ENCODE data around the gene NOS1AP. TPM values are rescaled to one million over a fixed set of nuclear protein-coding genes. Genes with fewer than 3 reads are reported as not detected.

The NOS1AP gene
- total RNA-seq, 1 donor from 2014 or later = not detected

DNA sequence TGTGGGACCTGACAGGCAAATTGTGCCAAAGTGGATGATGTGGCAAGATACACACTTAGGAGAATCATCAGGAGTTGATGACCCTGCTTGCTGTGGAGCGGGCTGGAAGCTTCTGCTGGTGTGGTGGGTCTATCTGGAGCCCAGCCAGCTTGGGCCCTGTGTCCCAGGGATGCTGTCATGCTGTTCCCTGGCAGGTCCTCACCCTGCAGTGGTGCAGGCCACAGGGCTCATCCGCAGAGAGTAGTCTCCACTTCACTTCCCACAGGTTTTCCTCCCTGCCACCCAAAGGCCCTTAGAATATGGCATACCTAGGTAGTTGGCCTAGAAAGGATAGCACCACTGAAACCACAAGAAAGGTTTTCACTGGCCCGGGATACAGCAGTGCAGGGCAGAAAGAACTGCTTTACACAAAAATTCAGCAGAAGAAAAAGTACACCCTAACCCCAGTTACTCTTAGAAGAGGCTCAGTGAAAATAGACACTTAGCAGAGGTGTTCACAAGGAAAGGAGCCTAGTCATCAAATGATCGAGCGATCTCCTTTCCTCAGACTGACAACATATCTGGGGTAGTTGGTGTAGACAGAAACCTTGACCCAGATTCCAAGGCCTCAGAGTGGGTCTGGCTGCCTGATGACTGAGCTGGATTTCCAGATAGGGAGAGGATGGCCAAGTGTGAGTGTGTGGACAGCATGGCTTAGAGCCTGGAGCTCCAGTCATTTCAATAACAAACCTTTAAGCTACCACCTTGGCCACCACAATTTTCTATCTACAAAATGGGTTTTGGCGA is 310.8 kb downstream of the NOS1AP start:
- intact Hi-C loops (cut with micrococcal nuclease) = no loop called here

DNA sequence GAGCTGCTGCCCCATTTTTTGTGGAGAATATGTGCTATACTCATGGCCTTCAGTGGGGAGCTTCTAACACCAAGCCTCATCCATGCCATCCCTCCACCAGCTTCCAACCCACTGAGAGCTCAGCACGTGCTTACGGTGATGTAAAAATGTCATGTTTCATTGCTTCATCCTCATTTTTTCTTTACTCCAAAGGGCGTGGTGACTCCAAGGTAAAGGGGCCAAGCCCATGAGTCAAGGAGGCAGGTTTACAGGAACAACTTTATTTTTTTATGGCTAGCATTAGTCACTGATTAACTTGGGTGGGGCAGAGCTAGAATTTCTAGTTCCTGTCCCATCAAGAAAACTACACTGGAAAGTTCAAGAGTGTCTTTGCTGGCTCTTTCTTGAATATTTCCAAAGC is 311.9 kb downstream of the NOS1AP start, which contains the start of gene C1orf226:
Gene C1orf226 (plus strand): TSS at position 346 of the 400 bp plus-strand sequence. CDS start 174 bp downstream, outside the sequence.
- intact Hi-C loops (cut with micrococcal nuclease) = no loop called here

DNA sequence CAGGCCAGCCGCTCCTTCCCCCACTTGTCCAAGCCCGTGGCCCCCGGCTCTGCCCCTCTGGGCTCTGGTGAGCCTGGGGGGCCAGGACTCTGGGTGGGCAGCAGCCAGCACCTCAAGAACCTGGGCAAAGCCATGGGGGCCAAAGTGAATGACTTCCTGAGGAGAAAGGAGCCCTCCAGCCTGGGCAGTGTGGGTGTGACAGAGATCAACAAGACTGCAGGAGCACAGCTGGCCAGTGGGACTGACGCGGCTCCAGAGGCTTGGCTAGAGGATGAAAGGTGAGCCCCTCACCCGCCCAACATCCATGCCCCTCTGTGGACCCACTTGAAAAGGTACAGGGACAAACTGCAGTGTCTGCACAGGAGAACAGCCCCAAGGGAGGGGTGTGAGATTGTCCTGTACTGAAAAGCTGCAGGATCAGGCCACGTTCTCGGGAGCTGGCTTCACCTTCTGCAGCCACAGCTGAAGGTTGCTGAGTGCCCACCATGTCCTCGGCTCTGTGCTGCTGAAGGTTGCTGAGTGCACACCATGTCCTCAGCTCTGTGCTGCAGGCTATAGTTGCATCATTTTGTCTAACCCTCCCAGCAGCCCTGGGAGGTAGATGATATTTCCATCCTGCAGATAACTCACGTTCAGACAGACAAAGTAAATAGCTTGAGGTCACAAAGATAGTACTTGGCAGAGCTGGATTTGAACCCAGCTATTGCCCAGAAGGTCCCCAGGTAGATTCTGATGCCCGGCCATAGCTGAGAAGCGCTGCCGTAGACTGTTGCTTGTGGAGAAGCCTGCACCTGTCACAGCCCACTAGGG is 312.7 kb downstream of the NOS1AP start:
- intact Hi-C loops (cut with micrococcal nuclease) = no loop called here

DNA sequence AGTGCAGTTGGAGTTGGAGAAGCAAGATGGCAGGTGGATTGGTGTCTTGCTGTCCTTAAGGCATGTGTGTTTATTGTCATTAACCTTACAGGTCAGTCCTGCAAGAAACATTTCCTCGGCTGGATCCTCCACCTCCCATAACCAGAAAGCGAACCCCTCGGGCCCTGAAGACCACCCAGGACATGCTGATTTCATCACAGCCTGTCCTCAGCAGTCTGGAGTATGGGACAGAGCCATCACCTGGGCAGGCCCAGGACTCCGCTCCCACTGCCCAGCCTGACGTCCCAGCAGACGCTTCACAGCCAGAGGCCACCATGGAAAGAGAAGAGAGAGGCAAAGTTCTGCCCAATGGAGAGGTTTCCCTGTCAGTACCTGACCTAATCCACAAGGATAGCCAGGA is 313.6 kb downstream of the NOS1AP start:
- intact Hi-C loops (cut with micrococcal nuclease) = no loop called here

DNA sequence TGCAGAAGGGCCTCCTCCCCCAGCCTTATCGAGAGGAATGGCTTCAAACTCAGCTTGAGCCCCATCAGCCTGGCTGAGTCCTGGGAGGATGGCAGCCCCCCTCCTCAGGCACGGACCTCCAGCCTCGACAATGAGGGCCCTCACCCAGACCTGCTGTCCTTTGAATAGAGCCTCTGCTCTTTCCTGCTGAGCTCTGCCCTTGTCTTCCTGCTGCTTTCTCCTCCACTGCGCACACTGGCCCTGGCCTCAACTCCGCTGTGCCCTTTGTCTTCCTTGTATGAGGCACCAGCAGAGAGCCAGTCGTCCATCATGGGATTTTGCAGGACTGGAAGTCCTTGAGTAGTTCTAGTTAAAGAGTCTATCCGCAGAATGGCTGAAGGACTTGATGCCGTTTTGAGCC is 314.0 kb downstream of the NOS1AP start:
- intact Hi-C loops (cut with micrococcal nuclease) = no loop called here

DNA sequence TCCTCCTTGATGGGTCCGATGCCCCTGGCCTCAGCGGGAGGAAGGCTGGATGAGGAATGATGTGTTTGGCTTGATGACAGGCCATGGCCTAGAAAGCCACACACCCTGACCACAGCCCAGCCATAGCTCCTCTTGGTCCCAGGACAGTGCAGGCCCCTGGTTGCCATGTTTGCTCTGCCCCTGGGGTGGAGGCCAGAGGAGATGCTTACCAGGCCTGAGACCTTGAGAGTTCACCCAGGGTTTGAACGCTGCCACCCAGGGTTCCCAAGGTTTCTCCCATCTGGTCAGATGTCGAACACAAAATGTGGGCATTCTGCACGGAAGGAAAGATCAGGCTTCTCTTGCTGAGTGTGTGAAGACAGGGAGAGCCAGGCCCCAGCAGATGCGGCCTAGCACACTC is 314.6 kb downstream of the NOS1AP start:
- intact Hi-C loops (cut with micrococcal nuclease) = no loop called here

DNA sequence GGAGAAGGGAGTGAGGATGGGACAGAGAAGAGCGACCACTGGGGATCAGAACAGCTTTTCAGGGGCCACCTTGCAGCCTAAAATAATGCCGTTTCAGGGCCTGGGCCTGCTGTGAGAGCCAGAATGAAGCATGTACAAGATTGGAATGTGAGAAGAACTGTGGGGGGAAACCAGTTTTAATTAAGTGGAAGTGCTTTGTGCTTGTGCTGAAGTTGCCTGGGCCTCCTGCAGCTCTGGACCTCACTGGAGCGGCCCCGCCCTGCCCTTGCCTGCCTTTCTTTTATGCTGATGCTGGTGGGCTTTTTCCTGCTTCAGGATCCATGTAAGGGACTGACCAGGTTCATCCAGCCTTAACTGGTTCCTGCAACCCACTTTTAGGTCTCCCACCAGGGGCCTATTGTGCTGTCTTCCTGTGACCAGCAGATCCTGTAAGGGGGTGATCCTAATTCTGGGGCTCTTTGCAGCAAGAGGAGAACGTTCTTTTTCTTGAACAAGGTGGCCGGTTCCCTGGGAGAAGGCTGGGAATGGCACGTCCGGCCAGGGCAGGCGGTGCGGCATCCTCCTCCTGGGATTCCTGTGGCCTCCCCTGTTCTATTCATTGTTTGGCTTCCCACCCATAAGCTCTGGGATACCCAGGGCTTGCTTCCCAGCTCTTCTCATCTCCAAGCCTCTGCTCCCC is 315.2 kb downstream of the NOS1AP start:
- intact Hi-C loops (cut with micrococcal nuclease) = no loop called here

DNA sequence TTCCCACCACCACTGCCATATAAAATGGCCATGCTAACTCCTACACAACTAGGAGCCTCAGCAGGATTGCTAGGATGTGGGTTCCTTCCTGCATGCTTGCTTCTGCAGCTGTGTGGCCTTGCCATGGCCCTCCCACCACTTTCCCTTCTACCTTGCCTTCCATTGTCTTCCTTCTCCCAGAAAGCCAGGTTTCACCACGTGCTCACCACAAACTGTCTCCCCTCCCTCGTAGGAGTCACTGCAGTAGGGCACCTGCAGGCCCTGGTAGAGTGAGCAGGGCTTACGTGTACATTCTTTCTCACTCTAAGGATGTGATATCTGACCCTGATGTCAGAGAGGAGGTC is 315.8 kb downstream of the NOS1AP start:
- intact Hi-C loops (cut with micrococcal nuclease) = no loop called here

DNA sequence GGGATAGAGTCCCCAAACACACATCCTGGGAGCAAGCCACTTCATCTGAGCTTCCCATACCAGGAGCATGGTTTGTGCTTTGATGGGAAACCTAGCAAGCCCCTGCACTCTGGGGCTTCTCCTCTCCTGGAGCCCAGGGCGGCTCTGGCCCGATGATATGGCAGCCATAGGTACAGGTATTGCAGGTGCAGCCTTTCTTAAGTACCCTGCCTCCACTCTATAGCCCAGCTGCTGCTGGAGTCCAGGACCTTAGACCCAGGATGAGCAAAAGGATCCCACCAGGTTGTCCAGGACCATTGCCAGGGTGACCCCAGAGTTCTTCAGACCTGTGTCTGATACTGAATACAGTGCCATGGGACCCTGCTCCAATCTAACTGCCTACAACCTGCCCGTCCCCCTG is 316.2 kb downstream of the NOS1AP start:
- intact Hi-C loops (cut with micrococcal nuclease) = no loop called here

DNA sequence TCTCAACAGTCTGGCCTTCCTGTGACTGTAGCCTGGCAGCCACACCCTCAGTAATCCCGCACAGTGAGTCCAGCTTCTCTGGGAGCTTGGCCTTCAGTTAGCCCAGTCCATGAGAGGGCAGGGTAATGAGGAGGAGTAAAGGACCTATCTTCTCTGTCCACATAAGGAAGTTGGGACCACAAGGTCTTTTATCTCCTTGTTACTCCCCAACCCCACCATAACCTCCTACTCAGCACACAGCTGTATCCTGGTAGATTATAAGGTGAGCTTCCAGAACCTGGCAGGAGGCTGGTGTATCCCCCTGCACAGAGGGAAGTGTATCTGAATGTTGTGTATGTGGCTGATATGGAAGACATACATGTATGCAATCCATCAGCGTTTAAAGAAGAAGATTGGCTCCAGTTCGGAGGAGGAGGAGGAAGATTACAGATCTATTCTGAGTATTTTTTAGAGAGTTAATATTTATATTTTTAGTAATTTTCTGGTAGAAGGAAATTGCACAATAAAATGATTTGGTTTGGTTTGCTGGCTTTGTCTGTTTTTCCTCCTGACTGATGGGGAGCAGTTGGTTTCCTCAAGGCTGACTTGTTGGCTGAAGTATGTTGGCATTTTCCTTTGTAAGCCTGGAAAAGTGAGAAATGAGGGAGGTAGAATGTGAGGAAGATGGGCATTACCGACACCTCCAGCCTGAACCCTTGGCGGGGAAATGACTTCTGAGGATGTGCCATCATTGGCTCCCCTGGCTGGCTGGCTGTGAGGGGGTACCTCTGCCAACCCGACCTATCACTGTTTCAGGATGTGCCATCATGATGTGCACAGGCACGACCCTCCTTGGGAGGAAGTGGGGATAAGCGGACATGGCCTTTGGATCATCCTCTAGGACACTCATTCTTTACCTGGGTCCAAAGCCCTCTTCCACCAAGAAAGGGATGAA is 317.1 kb downstream of the NOS1AP start:
- intact Hi-C loops (cut with micrococcal nuclease) = no loop called here

DNA sequence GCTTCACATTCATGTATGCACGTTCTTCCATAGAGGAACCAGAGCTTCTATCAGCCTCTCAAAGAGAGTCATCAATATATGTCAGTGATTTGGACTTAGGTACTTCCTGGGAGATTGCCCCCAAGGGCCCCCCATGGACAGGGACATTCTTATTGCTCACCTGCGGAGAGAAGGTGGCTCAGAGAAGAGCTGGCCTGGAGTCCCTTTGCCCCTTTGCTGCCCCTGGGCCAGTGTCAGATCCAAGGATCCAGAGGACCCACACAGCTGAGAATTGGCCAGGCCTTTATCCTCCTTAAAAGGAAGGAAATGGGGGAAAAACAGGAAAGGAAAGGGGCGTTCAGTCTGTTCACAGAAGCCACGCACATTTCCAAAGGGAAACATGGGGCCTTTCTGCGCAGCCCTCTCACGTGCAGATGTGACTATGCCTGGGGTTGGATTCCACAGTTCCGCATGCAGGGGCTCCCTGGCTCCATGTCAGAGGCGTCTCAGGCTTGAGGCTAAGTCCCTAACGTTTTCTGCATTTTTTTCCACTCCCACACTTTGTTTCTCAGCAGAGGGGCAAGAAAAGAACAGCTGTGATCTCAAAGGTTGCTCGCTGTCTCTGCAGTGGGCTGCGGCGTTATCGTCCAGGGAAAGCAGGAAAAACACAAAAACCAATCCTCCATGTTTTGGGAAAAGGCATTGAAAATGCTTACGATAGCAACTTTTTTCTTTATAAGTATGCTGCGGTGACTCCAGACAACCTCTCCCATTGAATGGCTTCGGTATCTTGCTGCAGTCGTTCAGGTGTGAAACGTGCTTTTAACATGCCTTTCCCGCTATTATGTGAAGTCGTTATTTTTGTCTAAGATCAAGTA is 318.0 kb downstream of the NOS1AP start:
- intact Hi-C loops (cut with micrococcal nuclease) = no loop called here

DNA sequence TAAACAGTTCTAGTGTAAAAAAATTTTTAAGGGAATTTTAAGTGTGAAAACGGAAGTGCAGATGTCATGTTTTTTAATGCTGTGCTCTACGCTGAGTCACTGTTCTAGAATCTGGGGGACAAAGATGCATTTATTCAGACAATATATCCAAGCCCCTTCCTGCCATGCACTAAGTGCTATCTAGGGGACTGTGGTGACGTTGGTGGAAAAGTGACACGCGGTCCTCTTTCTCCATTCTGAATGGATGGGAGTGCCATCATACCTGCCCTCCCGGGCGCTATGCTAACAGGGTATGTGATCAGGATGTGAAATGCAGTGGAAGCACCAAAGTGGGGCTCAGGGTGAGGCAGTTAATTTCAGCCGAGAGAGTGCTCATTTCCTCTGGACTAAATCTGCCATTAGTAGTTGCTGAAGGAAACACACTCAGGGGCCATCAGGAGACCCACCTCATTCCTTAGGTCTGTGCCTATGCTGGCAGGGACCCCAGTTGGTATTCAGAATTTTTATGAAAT is 318.6 kb downstream of the NOS1AP start:
- intact Hi-C loops (cut with micrococcal nuclease) = no loop called here

DNA sequence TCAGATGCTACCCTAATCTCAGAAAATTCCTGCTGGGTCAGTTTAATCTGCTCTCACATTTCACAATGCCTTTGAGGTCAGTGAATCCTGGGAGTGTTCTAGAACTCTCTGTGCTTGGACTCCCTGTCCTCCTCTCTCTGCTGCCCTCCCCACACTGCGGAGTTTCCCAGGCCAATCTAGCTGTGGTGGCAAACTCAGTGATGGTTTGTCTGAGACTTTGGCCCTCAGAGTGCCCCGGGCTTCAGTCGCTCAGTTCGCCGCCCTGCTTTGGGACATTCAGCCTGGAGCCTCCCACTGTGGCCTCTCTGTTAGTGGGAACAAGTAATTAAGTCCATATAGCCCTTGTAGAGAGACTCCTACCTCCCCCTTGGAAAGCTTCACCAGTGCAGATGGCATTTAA is 319.1 kb downstream of the NOS1AP start:
- intact Hi-C loops (cut with micrococcal nuclease) = no loop called here

DNA sequence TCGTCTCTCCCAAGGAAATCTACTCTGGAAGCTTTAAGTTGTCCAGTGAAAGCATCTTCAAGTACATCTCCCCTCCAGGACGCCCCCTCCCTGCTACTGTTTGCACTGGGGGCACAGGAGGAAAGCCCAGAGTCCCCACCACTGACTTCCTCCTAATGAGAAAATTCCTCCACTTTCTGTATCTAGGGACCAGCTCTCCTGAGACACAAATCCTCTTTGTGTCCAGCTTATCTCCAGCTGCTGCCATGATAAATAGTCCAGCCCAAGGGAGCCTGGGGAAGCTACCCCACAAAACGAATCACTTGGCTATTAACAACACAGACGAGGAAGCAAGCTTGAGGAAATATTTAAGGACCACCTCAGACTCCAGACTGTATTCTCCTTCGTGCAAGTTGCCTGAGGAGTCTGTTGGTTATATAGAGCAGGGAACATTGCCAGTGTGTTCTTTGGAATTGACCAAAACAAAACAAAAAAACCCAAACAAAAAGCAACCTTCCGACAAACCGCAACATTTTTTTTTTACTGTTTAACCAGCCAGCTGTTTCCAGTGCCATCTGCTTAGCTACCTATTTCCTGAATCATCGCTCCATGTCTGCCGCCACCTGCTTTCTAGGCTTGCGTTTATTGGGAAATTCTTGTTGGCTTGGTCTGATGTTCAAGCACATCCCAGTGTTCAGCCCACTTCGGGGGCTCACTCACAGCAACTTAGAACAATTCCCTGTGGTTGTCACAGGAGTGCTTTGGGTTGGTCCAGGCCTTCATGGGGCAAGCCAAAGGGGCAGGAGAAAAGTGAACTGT is 319.7 kb downstream of the NOS1AP start:
- intact Hi-C loops (cut with micrococcal nuclease) = no loop called here

DNA sequence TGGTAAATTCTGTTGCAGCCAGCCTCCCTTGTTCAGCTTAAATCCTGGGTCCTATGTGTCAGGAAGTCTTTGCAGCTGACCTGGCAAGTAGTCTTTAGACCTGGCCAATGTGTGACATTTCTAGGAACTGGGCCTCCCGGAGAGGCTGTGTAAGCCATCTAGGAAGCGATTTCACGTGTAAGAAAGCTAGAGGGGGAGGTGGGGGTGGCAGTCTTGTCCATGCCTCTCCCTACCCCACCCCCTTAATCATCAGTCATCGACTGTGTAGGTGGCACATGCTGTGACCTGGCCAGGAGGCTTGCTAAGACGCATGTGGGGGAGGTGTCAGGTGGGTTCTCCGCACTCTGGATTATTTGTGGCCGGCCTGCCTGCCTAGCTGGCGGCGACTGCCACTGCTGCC is 320.5 kb downstream of the NOS1AP start:
- intact Hi-C loops (cut with micrococcal nuclease) = no loop called here

DNA sequence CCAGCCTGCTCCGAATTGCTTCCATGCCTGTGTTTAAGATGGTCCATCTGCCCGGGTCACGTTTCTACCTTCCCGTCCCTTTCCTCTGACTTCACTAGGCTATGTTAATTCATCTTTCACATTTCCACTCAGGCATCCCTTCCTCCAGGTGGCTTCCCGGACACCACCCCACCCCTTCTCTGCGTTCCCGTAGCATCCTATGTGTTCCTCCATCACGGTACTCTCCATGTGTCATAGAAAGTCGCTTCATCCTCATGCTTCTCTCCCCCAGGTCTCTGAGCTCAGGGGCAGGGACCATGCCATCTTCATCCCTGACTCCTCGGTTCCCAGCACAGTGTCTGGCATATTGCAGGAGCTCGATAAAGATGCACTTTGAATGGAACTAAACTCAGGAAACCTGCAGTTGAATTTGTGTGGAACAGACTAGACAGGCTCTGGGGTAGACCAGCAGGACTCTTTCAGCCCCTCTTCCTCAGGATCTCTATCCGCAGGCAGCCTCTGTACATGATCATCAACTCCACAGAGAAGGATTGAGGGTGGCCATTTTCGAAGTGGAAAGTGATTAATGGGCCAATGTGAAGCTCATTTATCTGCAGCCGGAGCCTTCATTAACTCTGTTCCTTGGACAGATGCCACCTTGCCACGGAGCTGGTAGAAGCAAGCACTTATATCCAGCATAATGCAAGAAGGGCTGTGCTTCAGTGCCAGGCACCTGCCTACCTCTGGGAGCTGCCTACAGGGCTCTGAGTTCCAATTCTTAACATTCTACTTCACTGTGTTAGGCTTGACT is 321.1 kb downstream of the NOS1AP start:
- intact Hi-C loops (cut with micrococcal nuclease) = no loop called here

DNA sequence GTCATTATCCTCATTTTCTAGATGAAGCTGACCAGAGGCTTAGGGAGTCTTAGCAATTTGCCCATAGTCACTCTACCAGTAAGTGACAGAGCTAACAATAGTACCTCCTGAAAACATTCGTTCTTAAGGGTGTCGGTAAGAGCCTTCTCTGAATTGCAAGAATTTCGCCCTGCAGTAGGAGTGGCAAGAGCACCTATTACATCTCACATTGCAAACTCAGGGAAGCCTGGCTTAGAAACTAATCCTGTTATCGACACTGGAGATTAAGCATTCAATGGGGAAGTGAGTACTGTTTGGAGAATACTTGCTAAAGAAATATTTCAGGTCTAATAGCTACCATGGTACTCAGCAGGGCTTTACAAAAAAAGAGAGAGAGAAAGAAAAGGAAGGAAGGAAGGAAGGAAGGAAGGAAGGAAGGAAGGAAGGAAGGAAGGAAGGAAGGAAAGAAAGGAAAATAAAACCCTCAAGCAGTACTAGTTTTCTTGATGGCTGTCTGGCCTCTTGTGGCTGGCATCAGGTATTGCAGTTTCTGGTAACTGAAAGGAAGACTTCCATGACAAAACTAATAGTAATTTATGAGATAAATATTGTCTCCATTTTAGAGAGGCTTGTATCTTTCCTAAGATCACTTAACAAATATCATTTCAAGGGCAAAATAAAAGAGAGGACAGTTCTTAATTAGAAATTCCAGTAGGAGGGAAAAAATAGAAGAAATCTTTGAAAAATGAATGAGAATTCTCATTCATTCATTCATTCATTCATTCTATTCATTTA is 322.5 kb downstream of the NOS1AP start:
- intact Hi-C loops (cut with micrococcal nuclease) = loop anchor here (1.0 kb wide), 1 partner anchor 336 kb away; no protein-coding TSS in a partner anchor

Data from T-helper 2 cell treated with Interferon-gamma antibody and Interleukin-4, amounts not matched to agents 100 ng/mL and 5 ng/mL, for 36 hours (primary cell).